Measurements from ENCODE around the gene YWHAQ.

DNA sequence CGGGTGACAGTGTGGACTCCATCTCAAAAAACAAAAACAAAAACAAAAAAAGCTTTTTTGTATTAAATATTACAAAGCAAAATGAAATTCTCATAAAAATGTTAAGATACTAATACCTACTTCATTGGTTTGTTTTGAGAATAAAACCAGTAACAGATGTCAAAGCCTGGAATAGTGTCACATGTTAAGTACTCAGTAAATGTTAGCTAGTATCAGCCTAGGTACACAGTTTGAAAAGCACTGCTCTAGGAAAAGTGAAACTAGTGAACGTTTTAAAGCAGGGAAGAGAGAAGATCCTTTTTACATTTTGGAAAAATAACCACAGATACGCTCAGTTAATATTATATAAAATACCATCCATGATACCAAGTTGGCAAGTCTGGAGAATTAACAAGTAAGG lies 38.1 kb downstream of the YWHAQ start:
- TF ChIP-seq EZH2 (IDR thresholded peaks at IDR 0.05) (no peak), POLR2AphosphoS5 (IDR thresholded peaks at IDR 0.05; ENCODE audit: borderline replicate concordance, low read depth, low read length) (no peak)

Data from SK-N-MC (cell line).